ENCODE results near the gene POLN. TPM values are rescaled to one million over a fixed set of nuclear protein-coding genes. Genes with fewer than 3 reads are reported as not detected.

Gene POLN
- total and polyA plus RNA-seq, 2 of the 4 experiments (the other 2 are of a cell fraction) = 0.63 to 0.72 TPM

GRCh38 chr4:2042947-2043395 is 198.9 kb downstream of the POLN start:
- in situ Hi-C loops (cut with MboI; ENCODE audit: low sequenced_read_pairs) (no loop called here), dilution Hi-C loops (cut with HindIII; ENCODE audit: low sequenced_read_pairs, unreplicated experiment) (no loop called here), intact Hi-C loops (cut with micrococcal nuclease) (no loop called here)
- no TSS peak for BruUV-seq (replicated peaks)
- Histone ChIP-seq H3K23ac (ENCODE audit: low read depth, low read length) (no peak overlapping the region), H4K91ac (ENCODE audit: insufficient read depth, low read depth, low read length) (no peak overlapping the region), H3K4me1 (ENCODE audit: control insufficient read depth, insufficient read depth, low read length) (no peaks in the 10 kb centered on the region; the same call in 1 of the 2 replicates), H2BK120ac (ENCODE audit: low read depth, low read length) (no peak overlapping the region), H2BK5ac (ENCODE audit: low read depth, low read length, poor library complexity, severe bottlenecking) (no peak overlapping the region), H3K14ac (replicated peaks; ENCODE audit: low read depth, low read length) (no peak overlapping the region), H3K9ac (ENCODE audit: low read depth, low read length) (no peak overlapping the region), H4K8ac (ENCODE audit: low read depth in 2 of 2, low read length in 2 of 2) (no peak overlapping the region), H2BK15ac (ENCODE audit: low read depth, low read length) (no peak overlapping the region), H2AFZ (replicated peaks; ENCODE audit: low read length, poor library complexity) (no peak overlapping the region), H2AK9ac (replicated peaks; ENCODE audit: low read depth, low read length, poor library complexity) (peak overlapping the region; percentile 48), H3K9me3 (ENCODE audit: control insufficient read depth, insufficient read depth, low read length) (no peaks in the 10 kb centered on the region; the same call in 1 of the 2 replicates), H4K5ac (ENCODE audit: low read depth, low read length) (no peak overlapping the region), H3K36me3 (ENCODE audit: control insufficient read depth, insufficient read depth, low read length) (peaks cover 2% of the 10 kb centered on the region; the same call in 1 of the 2 replicates), H3K18ac (ENCODE audit: low read depth, low read length) (no peak overlapping the region), H3K4ac (ENCODE audit: low read depth, low read length) (no peak overlapping the region), H3K56ac (ENCODE audit: extremely low read depth, insufficient read depth, low read length) (no peak overlapping the region), H4K20me1 (ENCODE audit: insufficient read depth, low read length) (no peaks in the 10 kb centered on the region), H2BK20ac (ENCODE audit: low read depth, low read length) (no peak overlapping the region), H3K9me1 (ENCODE audit: insufficient read depth, low read length) (no peaks in the 10 kb centered on the region), H3K4me2 (ENCODE audit: low read depth, low read length) (peak overlapping the region; percentile 25; the same call in 1 of the 2 replicates), H3K79me1 (ENCODE audit: low read depth in 1 of 2, low read length in 2 of 2) (0 out of 4 replicates have a peak, but pooled peaks cover 0 to 7% of the 10 kb centered on the region in 2 experiments), H3K27ac (ENCODE audit: insufficient read depth, low read length) (no peak overlapping the region), H3K27me3 (ENCODE audit: control insufficient read depth, insufficient read depth, low read length) (peaks cover 21% of the 10 kb centered on the region), H2AK5ac (ENCODE audit: low read depth, low read length) (no peak overlapping the region), H3K4me3 (ENCODE audit: insufficient read depth, low read depth, low read length) (no peak overlapping the region; the same call in 1 of the 2 replicates)
- TF ChIP-seq POLR2A (IDR thresholded peaks at IDR 0.05; ENCODE audit: low read depth, low read length) (no peak), SMC3 (IDR thresholded peaks at IDR 0.05; ENCODE audit: low read depth, low read length) (no peak), RCOR1 (IDR thresholded peaks at IDR 0.05; ENCODE audit: insufficient replicate concordance, low read length) (no peak), MXI1 (IDR thresholded peaks at IDR 0.05; ENCODE audit: borderline replicate concordance, low read depth, low read length) (no peak), CEBPB (IDR thresholded peaks at IDR 0.05; ENCODE audit: low read depth, low read length) (no peak), BHLHE40 (IDR thresholded peaks at IDR 0.05; ENCODE audit: low read depth, low read length) (no peak), MAZ (IDR thresholded peaks at IDR 0.05; ENCODE audit: borderline replicate concordance, low read depth, low read length) (no peak), CHD1 (IDR thresholded peaks at IDR 0.05; ENCODE audit: low read depth, low read length) (no peak), ELK1 (IDR thresholded peaks at IDR 0.05; ENCODE audit: borderline replicate concordance, low read depth, low read length) (no peak), NFE2L2 (IDR thresholded peaks at IDR 0.05; ENCODE audit: low read depth, low read length) (no peak), MAFK (IDR thresholded peaks at IDR 0.05; ENCODE audit: low read depth, low read length) (no peak), RAD21 (IDR thresholded peaks at IDR 0.05; ENCODE audit: low read length) (no peak), FOS (IDR thresholded peaks at IDR 0.05; ENCODE audit: low read depth, low read length) (no peak), RFX5 (IDR thresholded peaks at IDR 0.05; ENCODE audit: low read depth, low read length) (no peak)
- TF ChIP-seq, protein P1, sequence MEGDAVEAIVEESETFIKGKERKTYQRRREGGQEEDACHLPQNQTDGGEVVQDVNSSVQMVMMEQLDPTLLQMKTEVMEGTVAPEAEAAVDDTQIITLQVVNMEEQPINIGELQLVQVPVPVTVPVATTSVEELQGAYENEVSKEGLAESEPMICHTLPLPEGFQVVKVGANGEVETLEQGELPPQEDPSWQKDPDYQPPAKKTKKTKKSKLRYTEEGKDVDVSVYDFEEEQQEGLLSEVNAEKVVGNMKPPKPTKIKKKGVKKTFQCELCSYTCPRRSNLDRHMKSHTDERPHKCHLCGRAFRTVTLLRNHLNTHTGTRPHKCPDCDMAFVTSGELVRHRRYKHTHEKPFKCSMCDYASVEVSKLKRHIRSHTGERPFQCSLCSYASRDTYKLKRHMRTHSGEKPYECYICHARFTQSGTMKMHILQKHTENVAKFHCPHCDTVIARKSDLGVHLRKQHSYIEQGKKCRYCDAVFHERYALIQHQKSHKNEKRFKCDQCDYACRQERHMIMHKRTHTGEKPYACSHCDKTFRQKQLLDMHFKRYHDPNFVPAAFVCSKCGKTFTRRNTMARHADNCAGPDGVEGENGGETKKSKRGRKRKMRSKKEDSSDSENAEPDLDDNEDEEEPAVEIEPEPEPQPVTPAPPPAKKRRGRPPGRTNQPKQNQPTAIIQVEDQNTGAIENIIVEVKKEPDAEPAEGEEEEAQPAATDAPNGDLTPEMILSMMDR (conservative IDR thresholded peaks at IDR 0.05; ENCODE audit: low read depth, low read length) = no peak
- TF ChIP-seq, protein P2, sequence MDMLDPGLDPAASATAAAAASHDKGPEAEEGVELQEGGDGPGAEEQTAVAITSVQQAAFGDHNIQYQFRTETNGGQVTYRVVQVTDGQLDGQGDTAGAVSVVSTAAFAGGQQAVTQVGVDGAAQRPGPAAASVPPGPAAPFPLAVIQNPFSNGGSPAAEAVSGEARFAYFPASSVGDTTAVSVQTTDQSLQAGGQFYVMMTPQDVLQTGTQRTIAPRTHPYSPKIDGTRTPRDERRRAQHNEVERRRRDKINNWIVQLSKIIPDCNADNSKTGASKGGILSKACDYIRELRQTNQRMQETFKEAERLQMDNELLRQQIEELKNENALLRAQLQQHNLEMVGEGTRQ (IDR thresholded peaks at IDR 0.05; ENCODE audit: low read depth, low read length) = no peak
- ATAC-seq (ENCODE audit: low read depth) (no peak), DNase-seq (no peak)
- ChIA-PET CTCF (no interaction called here), POLR2A (ENCODE audit: unreplicated experiment) (no interaction called here)
- 89% methylated on average over 4 of the region's 8 CpGs; no CpG with 5 or more reads in 1 of the 2 experiments for WGBS, 2 experiments (ENCODE audit: extremely low coverage in 2 of 2, insufficient read length in 1 of 2)

Data from IMR-90 (cell line).